H9 (cell line): Measurements from ENCODE around the gene TMEM121. TPM values are rescaled to one million over a fixed set of nuclear protein-coding genes. Genes with fewer than 3 reads are reported as not detected.

Experiments
- DNase-seq: peaks from one replicate; pipeline ENCODE4 v3.0.0-alpha.2; 2017
- H2AFZ ChIP-seq: one replicate; pipeline ENCODE4 v1.6.1; 2013; ENCODE audit warnings: mild to moderate bottlenecking, low read length, control low read depth, moderate library complexity
- H2AK5ac ChIP-seq: 2 replicates; pipeline ENCODE4 v1.6.1; 2013; ENCODE audit warnings: low read length, control low read depth, mixed read lengths; ENCODE audit not compliant: insufficient read length
- H2BK120ac ChIP-seq: one replicate; pipeline ENCODE4 v1.6.1; 2013; ENCODE audit warnings: low read depth, mild to moderate bottlenecking, low read length, control low read depth, inconsistent platforms; ENCODE audit not compliant: poor library complexity, severe bottlenecking
- H2BK12ac ChIP-seq: 2 replicates; pipeline ENCODE4 v1.6.1; 2013; ENCODE audit warnings: low read length, control low read depth, mixed read lengths, low read depth; ENCODE audit not compliant: insufficient read length
- H2BK15ac ChIP-seq: 2 replicates; pipeline ENCODE4 v1.6.1; 2013; ENCODE audit warnings: low read depth, low read length, control low read depth
- H2BK20ac ChIP-seq: one replicate; pipeline ENCODE4 v1.6.1; 2013; ENCODE audit warnings: low read depth, mild to moderate bottlenecking, low read length, control low read depth, inconsistent platforms; ENCODE audit not compliant: poor library complexity, severe bottlenecking
- H2BK5ac ChIP-seq: 2 replicates; pipeline ENCODE4 v1.6.1; 2013; ENCODE audit warnings: low read length, control low read depth, mixed read lengths; ENCODE audit not compliant: insufficient read length
- H3K14ac ChIP-seq: 2 replicates; pipeline ENCODE4 v1.6.1; 2013; ENCODE audit warnings: low read length, control low read depth; ENCODE audit not compliant: insufficient read depth
- H3K18ac ChIP-seq: 2 replicates; pipeline ENCODE4 v1.6.1; 2013; ENCODE audit warnings: low read depth, mild to moderate bottlenecking, mixed read lengths, low read length, control low read depth; ENCODE audit not compliant: insufficient read length
- H3K23ac ChIP-seq: 2 replicates; pipeline ENCODE4 v1.6.1; 2013; ENCODE audit warnings: low read length, control low read depth, mixed read lengths, low read depth; ENCODE audit not compliant: insufficient read length
- H3K23me2 ChIP-seq: 2 replicates; pipeline ENCODE4 v1.6.1; 2013; ENCODE audit warnings: low read depth, mild to moderate bottlenecking, mixed read lengths, low read length, control low read depth; ENCODE audit not compliant: insufficient read length, poor library complexity, severe bottlenecking
- H3K27ac ChIP-seq: 2 replicates; pipeline ENCODE4 v1.5.1; 2013; ENCODE audit warnings: low read length, control low read depth, mixed read lengths, low read depth; ENCODE audit not compliant: insufficient read length
- H3K27me3 ChIP-seq: 2 replicates; pipeline ENCODE4 v1.6.1; 2013; ENCODE audit warnings: low read length, control low read depth, inconsistent platforms; ENCODE audit not compliant: insufficient read depth
- H3K4ac ChIP-seq: 2 replicates; pipeline ENCODE4 v1.6.1; 2013; ENCODE audit warnings: low read depth, mild to moderate bottlenecking, control low read depth, inconsistent platforms, low read length, moderate library complexity
- H3K4me1 ChIP-seq: 2 replicates; pipeline ENCODE4 v1.6.1; 2013; ENCODE audit warnings: low read length, control low read depth, inconsistent platforms; ENCODE audit not compliant: insufficient read depth
- H3K4me2 ChIP-seq: 2 replicates; pipeline ENCODE4 v1.6.1; 2013; ENCODE audit warnings: low read length, control low read depth, mixed read lengths; ENCODE audit not compliant: insufficient read length, insufficient read depth
- H3K56ac ChIP-seq: 2 replicates; pipeline ENCODE4 v1.6.1; 2013; ENCODE audit warnings: low read depth, mild to moderate bottlenecking, mixed read lengths, low read length, control low read depth; ENCODE audit not compliant: insufficient read length
- H3K79me1 ChIP-seq: 2 replicates; pipeline ENCODE4 v1.6.1; 2013; ENCODE audit warnings: low read depth, mild to moderate bottlenecking, moderate library complexity, low read length, control low read depth, inconsistent platforms; ENCODE audit not compliant: insufficient read depth, poor library complexity, severe bottlenecking
- H3K79me2 ChIP-seq: 2 replicates; pipeline ENCODE4 v1.6.1; 2013; ENCODE audit warnings: low read length, control low read depth, inconsistent platforms; ENCODE audit not compliant: insufficient read depth
- H3K9ac ChIP-seq: 2 replicates; pipeline ENCODE4 v1.6.1; 2013; ENCODE audit warnings: low read length, control low read depth, mixed read lengths; ENCODE audit not compliant: insufficient read length; ENCODE audit errors: extremely low read depth
- H3K9me3 ChIP-seq: one replicate; pipeline ENCODE4 v1.6.1; 2013; ENCODE audit warnings: low read depth, low read length, inconsistent platforms; ENCODE audit not compliant: control insufficient read depth
- H3T11ph ChIP-seq: one replicate; pipeline ENCODE4 v1.6.1; 2013; ENCODE audit warnings: mild to moderate bottlenecking, low read length, control low read depth, inconsistent platforms
- H4K20me1 ChIP-seq: one replicate; pipeline ENCODE4 v1.6.1; 2013; ENCODE audit not compliant: control insufficient read depth, insufficient read length, insufficient read depth
- H4K5ac ChIP-seq: 2 replicates; pipeline ENCODE4 v1.6.1; 2013; ENCODE audit warnings: low read depth, mild to moderate bottlenecking, mixed read lengths, low read length, control low read depth; ENCODE audit not compliant: insufficient read length
- H4K8ac ChIP-seq: replicated peaks from 2 replicates; pipeline ENCODE4 v1.6.1; 2013; ENCODE audit warnings: low read length, control low read depth, mixed read lengths, low read depth; ENCODE audit not compliant: insufficient read length
- H4K91ac ChIP-seq: 2 replicates; pipeline ENCODE4 v1.6.1; 2013; ENCODE audit warnings: low read depth, mild to moderate bottlenecking, moderate library complexity, mixed read lengths, low read length, control low read depth; ENCODE audit not compliant: insufficient read length
- H3K27ac Mint-ChIP-seq, 3 experiments: 2 replicates in 2 of 3; 3 replicates in 1 of 3; pipeline ENCODE4 v1.8.0; 2020 to 2021; ENCODE audit warnings: mixed read lengths in 3 of 3, mild to moderate bottlenecking in 1 of 3, moderate library complexity in 1 of 3
- H3K27me3 Mint-ChIP-seq: 2 replicates; pipeline ENCODE4 v1.8.0; 2021; ENCODE audit warnings: low read depth, mild to moderate bottlenecking, moderate library complexity, mixed read lengths
- H3K36me3 Mint-ChIP-seq, 3 experiments: 2 replicates in 2 of 3; 3 replicates in 1 of 3; pipeline ENCODE4 v1.8.0; 2020 to 2021; ENCODE audit warnings: low read depth in 3 of 3, mixed read lengths in 3 of 3; ENCODE audit not compliant: insufficient read depth in 1 of 3
- H3K4me1 Mint-ChIP-seq, 2 experiments: 2 replicates each; pipeline ENCODE4 v1.8.0; 2020; ENCODE audit warnings: mixed read lengths in 2 of 2
- H3K4me3 Mint-ChIP-seq, 2 experiments: 2 replicates in 1 of 2; 3 replicates in 1 of 2; pipeline ENCODE4 v1.8.0; 2020 to 2021; ENCODE audit warnings: mild to moderate bottlenecking in 2 of 2, mixed read lengths in 2 of 2, moderate library complexity in 1 of 2
- H3K9me3 Mint-ChIP-seq, 2 experiments: 2 replicates in 1 of 2; 3 replicates in 1 of 2; pipeline ENCODE4 v1.8.0; 2020; ENCODE audit warnings: mild to moderate bottlenecking in 2 of 2, mixed read lengths in 2 of 2, moderate library complexity in 1 of 2
- CTCF ChIP-seq: fragments of 200-600 bp; sonication (generic); conservative IDR thresholded peaks from 3 replicates; pipeline ENCODE4 v1.8.0; 2021; ENCODE audit warnings: antibody characterized with exemption, mild to moderate bottlenecking
- WGBS: extraction: QIAGEN DNeasy Blood & Tissue Kit; methylation state at CpG from one replicate; pipeline ENCODE4 v1.1.7; 2013; ENCODE audit warnings: missing lambda C conversion rate, low lambda C conversion rate, mixed read lengths; ENCODE audit not compliant: insufficient read length; ENCODE audit errors: extremely low coverage; 5-methylcytosine and 5-hydroxymethylcytosine counted together
- total RNA-seq: library from RNA; stranded (reverse); gene quantifications from 2 replicates; pipeline ENCODE4 v1.2.1, GENCODE V29; 2021

TMEM121 gene
- total RNA-seq, 1 experiment from 2014 or later: 2.6 TPM

- no peaks in the 10 kb centered on the region for H4K20me1 ChIP-seq
Observed at GRCh38 chr14:105568859-105569766, 42.7 kb downstream of the TMEM121 start.

More at GRCh38 chr14:105568859-105569766, 42.7 kb downstream of the TMEM121 start:
- no peak overlapping the region for H3K27ac Mint-ChIP-seq
- Histone ChIP-seq H2BK120ac (no peak overlapping the region), H3K23me2 (no peaks in the 10 kb centered on the region), H2BK12ac (no peak overlapping the region), H4K8ac (no peak overlapping the region), H3K27me3 (no peaks in the 10 kb centered on the region), H3K4ac (no peak overlapping the region), H2BK5ac (no peak overlapping the region), H3K9me3 (peaks cover 59% of the 10 kb centered on the region), H2BK15ac (no peak overlapping the region), H2AFZ (no peak overlapping the region), H3K4me2 (no peak overlapping the region), H3K23ac (no peak overlapping the region), H3K79me2 (no peaks in the 10 kb centered on the region), H4K91ac (no peak overlapping the region), H3T11ph (no peak overlapping the region), H3K4me1 (no peaks in the 10 kb centered on the region), H3K18ac (no peak overlapping the region), H3K56ac (no peak overlapping the region), H3K9ac (no peak overlapping the region), H3K79me1 (no peaks in the 10 kb centered on the region), H2BK20ac (no peak overlapping the region), H2AK5ac (no peak overlapping the region), H4K5ac (no peak overlapping the region), H3K27ac (no peak overlapping the region), H3K14ac (no peak overlapping the region)
- 100% methylated on average over 2 of the region's 5 CpGs for WGBS
- TF ChIP-seq CTCF: no peak
- H3K4me3 Mint-ChIP-seq: no peak overlapping the region
- no peak for DNase-seq
- peaks cover 26 to 37% (median 36%) of the 10 kb centered on the region in 3 experiments for H3K36me3 Mint-ChIP-seq
- H3K4me1 Mint-ChIP-seq: no peaks in the 10 kb centered on the region
- H3K27me3 Mint-ChIP-seq: peaks cover 3% of the 10 kb centered on the region
- H3K9me3 Mint-ChIP-seq: peaks cover 53 to 61% of the 10 kb centered on the region in 2 experiments
